ENCODE measurements around the gene DGKD.

DGKD gene

GRCh38 chr2:233501198-233502076 is 147.1 kb downstream of the DGKD start:
- no peak for DNase-seq (ENCODE audit: low read depth, low spot score)
- TF ChIP-seq SUZ12 (IDR thresholded peaks at IDR 0.05; ENCODE audit: extremely low read depth, insufficient read depth, insufficient read length) = no peak
- TF ChIP-seq YY1 (IDR thresholded peaks at IDR 0.05; ENCODE audit: insufficient read depth, insufficient read length) = no peak
- TF ChIP-seq ZNF274 (IDR thresholded peaks at IDR 0.05; ENCODE audit: low read depth, low read length) = no peak
- peaks cover 12% of the 10 kb centered on the region for H3K36me3 ChIP-seq (ENCODE audit: insufficient read depth, insufficient read length, low read length)

GRCh38 chr2:233503481-233503880 is 149.2 kb downstream of the DGKD start:
- Histone ChIP-seq H3K36me3 (ENCODE audit: insufficient read depth, insufficient read length, low read length) (peaks cover 8% of the 10 kb centered on the region), H3K9me3 (ENCODE audit: insufficient read depth, low read length) (peaks cover 25% of the 10 kb centered on the region), H3K9ac (ENCODE audit: insufficient read length, low read depth) (no peak overlapping the region), H3K4me1 (ENCODE audit: insufficient read depth, insufficient read length) (no peaks in the 10 kb centered on the region), H3K4me3 (ENCODE audit: insufficient read length, low read depth) (no peak overlapping the region), H3K27me3 (ENCODE audit: insufficient read depth, insufficient read length) (no peaks in the 10 kb centered on the region)
- DNase-seq (ENCODE audit: low read depth, low spot score) = no peak
- no peak for TF ChIP-seq ZNF274 (IDR thresholded peaks at IDR 0.05; ENCODE audit: low read depth, low read length)
- TF ChIP-seq YY1 (IDR thresholded peaks at IDR 0.05; ENCODE audit: insufficient read depth, insufficient read length) = no peak
- TF ChIP-seq SUZ12 (IDR thresholded peaks at IDR 0.05; ENCODE audit: extremely low read depth, insufficient read depth, insufficient read length) = no peak

More at GRCh38 chr2:233501198-233502076, 147.1 kb downstream of the DGKD start:
- H3K4me3 ChIP-seq (ENCODE audit: insufficient read length, low read depth) = no peak overlapping the region
- peaks cover 25% of the 10 kb centered on the region for H3K9me3 ChIP-seq (ENCODE audit: insufficient read depth, low read length)
- H3K4me1 ChIP-seq (ENCODE audit: insufficient read depth, insufficient read length) = no peaks in the 10 kb centered on the region
- H3K27me3 ChIP-seq (ENCODE audit: insufficient read depth, insufficient read length) = no peaks in the 10 kb centered on the region
- no peak overlapping the region for H3K9ac ChIP-seq (ENCODE audit: insufficient read length, low read depth)

- peaks cover 25% of the 10 kb centered on the region for H3K9me3 ChIP-seq (ENCODE audit: insufficient read depth, low read length)
- H3K9ac ChIP-seq (ENCODE audit: insufficient read length, low read depth) = no peak overlapping the region
- no peak overlapping the region for H3K4me3 ChIP-seq (ENCODE audit: insufficient read length, low read depth)
- DNase-seq (ENCODE audit: low read depth, low spot score) = no peak
- H3K4me1 ChIP-seq (ENCODE audit: insufficient read depth, insufficient read length) = no peaks in the 10 kb centered on the region
- H3K27me3 ChIP-seq (ENCODE audit: insufficient read depth, insufficient read length) = no peaks in the 10 kb centered on the region
- H3K36me3 ChIP-seq (ENCODE audit: insufficient read depth, insufficient read length, low read length) = peaks cover 10% of the 10 kb centered on the region
- TF ChIP-seq YY1 (IDR thresholded peaks at IDR 0.05; ENCODE audit: insufficient read depth, insufficient read length) = no peak
- TF ChIP-seq SUZ12 (IDR thresholded peaks at IDR 0.05; ENCODE audit: extremely low read depth, insufficient read depth, insufficient read length) = no peak
- no peak for TF ChIP-seq ZNF274 (IDR thresholded peaks at IDR 0.05; ENCODE audit: low read depth, low read length)
Observed at GRCh38 chr2:233503947-233504637, 149.8 kb downstream of the DGKD start.

GRCh38 chr2:233513953-233514655 is 159.8 kb downstream of the DGKD start:
- DNase-seq (ENCODE audit: low read depth, low spot score) = no peak
- TF ChIP-seq SUZ12 (IDR thresholded peaks at IDR 0.05; ENCODE audit: extremely low read depth, insufficient read depth, insufficient read length) = no peak
- Histone ChIP-seq H3K36me3 (ENCODE audit: insufficient read depth, insufficient read length, low read length) (peaks cover 7% of the 10 kb centered on the region), H3K27me3 (ENCODE audit: insufficient read depth, insufficient read length) (no peaks in the 10 kb centered on the region), H3K9me3 (ENCODE audit: insufficient read depth, low read length) (no peaks in the 10 kb centered on the region), H3K9ac (ENCODE audit: insufficient read length, low read depth) (no peak overlapping the region), H3K4me3 (ENCODE audit: insufficient read length, low read depth) (no peak overlapping the region), H3K4me1 (ENCODE audit: insufficient read depth, insufficient read length) (no peaks in the 10 kb centered on the region)

GRCh38 chr2:233519787-233520611 is 165.7 kb downstream of the DGKD start:
- TF ChIP-seq SUZ12 (IDR thresholded peaks at IDR 0.05; ENCODE audit: extremely low read depth, insufficient read depth, insufficient read length) = no peak
- TF ChIP-seq YY1 (IDR thresholded peaks at IDR 0.05; ENCODE audit: insufficient read depth, insufficient read length) = no peak
- no peak for TF ChIP-seq ZNF274 (IDR thresholded peaks at IDR 0.05; ENCODE audit: low read depth, low read length)
- peaks cover 43% of the 10 kb centered on the region for H3K36me3 ChIP-seq (ENCODE audit: insufficient read depth, insufficient read length, low read length)
- no peak overlapping the region for H3K4me3 ChIP-seq (ENCODE audit: insufficient read length, low read depth)
- no peaks in the 10 kb centered on the region for H3K27me3 ChIP-seq (ENCODE audit: insufficient read depth, insufficient read length)
- no peak for DNase-seq (ENCODE audit: low read depth, low spot score)
- H3K4me1 ChIP-seq (ENCODE audit: insufficient read depth, insufficient read length) = no peaks in the 10 kb centered on the region
- H3K9me3 ChIP-seq (ENCODE audit: insufficient read depth, low read length) = no peaks in the 10 kb centered on the region
- no peak overlapping the region for H3K9ac ChIP-seq (ENCODE audit: insufficient read length, low read depth)

Measured in NT2/D1 (cell line).